GM18502 (cell line): ENCODE results near the gene ZMYM4.
A peak's percentile ranks its signal among the peaks of the same experiment; 100 is the strongest.
"Not testable (repeated sequence)": the region's sequence is repeated elsewhere in the genome, so short reads cannot be mapped to it uniquely, and the experiment has no call there.

Experiments used
- ATAC-seq: cut with Tn5 transposase; IDR thresholded peaks from one replicate; pipeline ENCODE4 v1.9.1; 2021; ENCODE audit warnings: mild to moderate bottlenecking; ENCODE audit not compliant: unreplicated experiment, poor library complexity

The ZMYM4 gene

GRCh38 chr1:35268282-35269200, at the start of gene ZMYM4:
Gene ZMYM4, plus strand, starts transcription at chr1:35268709. Its CDS starts 338 bp downstream, at chr1:35269047.
- peak; percentile 86 for ATAC-seq

GRCh38 chr1:35220976-35221375, 47.5 kb upstream of the ZMYM4 start:
- no peak for ATAC-seq

GRCh38 chr1:35222322-35223083, 46.0 kb upstream of the ZMYM4 start:
- ATAC-seq = no peak

- ATAC-seq = no peak
Observed at GRCh38 chr1:35223084-35223630, 45.4 kb upstream of the ZMYM4 start.

- no peak for ATAC-seq
Observed at GRCh38 chr1:35226546-35226945, 42.0 kb upstream of the ZMYM4 start.

- ATAC-seq = no peak
Observed at GRCh38 chr1:35229587-35230360, 38.7 kb upstream of the ZMYM4 start.

GRCh38 chr1:35231287-35231686, 37.2 kb upstream of the ZMYM4 start:
- no peak for ATAC-seq

GRCh38 chr1:35236772-35237171, 31.7 kb upstream of the ZMYM4 start:
- ATAC-seq = not testable (repeated sequence)

GRCh38 chr1:35243691-35244090, 24.8 kb upstream of the ZMYM4 start:
- no peak for ATAC-seq

GRCh38 chr1:35247256-35247655, 21.3 kb upstream of the ZMYM4 start:
- ATAC-seq = no peak

- ATAC-seq = no peak
Observed at GRCh38 chr1:35253941-35254340, 14.6 kb upstream of the ZMYM4 start.

- no peak for ATAC-seq
Observed at GRCh38 chr1:35255276-35255675, 13.2 kb upstream of the ZMYM4 start.

- ATAC-seq = no peak
Observed at GRCh38 chr1:35259561-35259960, 8.9 kb upstream of the ZMYM4 start.

GRCh38 chr1:35261412-35262120, 6.9 kb upstream of the ZMYM4 start:
- no peak for ATAC-seq

- no peak for ATAC-seq
Observed at GRCh38 chr1:35264035-35264434, 4.5 kb upstream of the ZMYM4 start.

- ATAC-seq = no peak
Observed at GRCh38 chr1:35264871-35265270, 3.6 kb upstream of the ZMYM4 start.

- no peak for ATAC-seq
Observed at GRCh38 chr1:35266306-35266705, 2.2 kb upstream of the ZMYM4 start.

- ATAC-seq = no peak
Observed at GRCh38 chr1:35269201-35269988, 886 bp downstream of the ZMYM4 start.

GRCh38 chr1:35269989-35270289, 1.4 kb downstream of the ZMYM4 start:
- no peak for ATAC-seq
